Measurements from ENCODE around the gene PTPRK. TPM values are rescaled to one million over a fixed set of nuclear protein-coding genes. Genes with fewer than 3 reads are reported as not detected.

Gene PTPRK
- total RNA-seq, 4 donors from 2014 or later, result 7.3 to 22.9 (median 13.0) TPM

GRCh38 chr6:128276311-128276710 lies 244.1 kb downstream of the PTPRK start:
- no peak overlapping the region for H3K4me3 ChIP-seq
- ATAC-seq (no peak), DNase-seq (no peak)
- no peaks in the 10 kb centered on the region for H3K36me3 ChIP-seq
- in situ Hi-C loops (cut with MboI; ENCODE audit: low sequenced_read_pairs in 4 of 4), result no loop called here
- no peak overlapping the region for H3K27ac ChIP-seq
- no peaks in the 10 kb centered on the region for H3K9me3 ChIP-seq
- TF ChIP-seq POLR2A (IDR thresholded peaks at IDR 0.05) (no peak), CTCF (IDR thresholded peaks at IDR 0.05 in 4 of 5, conservative IDR thresholded peaks at IDR 0.05 in 1 of 5) (no peak)
- H3K4me1 ChIP-seq, result peaks cover 0 to 10% of the 10 kb centered on the region in 2 donors
- intact Hi-C loops (cut with DNase I; ENCODE audit: low total_unique reads), result no loop called here
- H3K27me3 ChIP-seq, result no peaks in the 10 kb centered on the region

- ATAC-seq (no peak), DNase-seq (no peak)
- Histone ChIP-seq H3K4me3 (no peak overlapping the region), H3K36me3 (no peaks in the 10 kb centered on the region), H3K27ac (no peak overlapping the region), H3K9me3 (no peaks in the 10 kb centered on the region), H3K4me1 (peaks cover 0 to 15% of the 10 kb centered on the region in 2 donors), H3K27me3 (no peaks in the 10 kb centered on the region)
- TF ChIP-seq CTCF (IDR thresholded peaks at IDR 0.05 in 4 of 5, conservative IDR thresholded peaks at IDR 0.05 in 1 of 5) (no peak), POLR2A (IDR thresholded peaks at IDR 0.05) (no peak)
- intact Hi-C loops (cut with DNase I; ENCODE audit: low total_unique reads) (no loop called here), in situ Hi-C loops (cut with MboI; ENCODE audit: low sequenced_read_pairs in 4 of 4) (no loop called here)
Observed at GRCh38 chr6:128275681-128276080, 244.7 kb downstream of the PTPRK start.

GRCh38 chr6:128275030-128275429 lies 245.4 kb downstream of the PTPRK start:
- in situ Hi-C loops (cut with MboI; ENCODE audit: low sequenced_read_pairs in 4 of 4), result no loop called here
- TF ChIP-seq CTCF (IDR thresholded peaks at IDR 0.05 in 4 of 5, conservative IDR thresholded peaks at IDR 0.05 in 1 of 5), result no peak
- TF ChIP-seq POLR2A (IDR thresholded peaks at IDR 0.05), result no peak
- DNase-seq (no peak), ATAC-seq (no peak)
- no peak overlapping the region for H3K27ac ChIP-seq
- no peak overlapping the region for H3K4me3 ChIP-seq
- H3K4me1 ChIP-seq, result peaks cover 0 to 15% of the 10 kb centered on the region in 2 donors
- intact Hi-C loops (cut with DNase I; ENCODE audit: low total_unique reads), result no loop called here
- H3K36me3 ChIP-seq, result no peaks in the 10 kb centered on the region
- H3K9me3 ChIP-seq, result no peaks in the 10 kb centered on the region
- H3K27me3 ChIP-seq, result no peaks in the 10 kb centered on the region

GRCh38 chr6:128271527-128271926 lies 248.9 kb downstream of the PTPRK start:
- Histone ChIP-seq H3K9me3 (no peaks in the 10 kb centered on the region), H3K27ac (no peak overlapping the region), H3K27me3 (no peaks in the 10 kb centered on the region), H3K4me1 (peaks cover 0 to 12% of the 10 kb centered on the region in 2 donors), H3K36me3 (no peaks in the 10 kb centered on the region), H3K4me3 (no peak overlapping the region)
- in situ Hi-C loops (cut with MboI; ENCODE audit: low sequenced_read_pairs in 4 of 4), result no loop called here
- DNase-seq (no peak), ATAC-seq (no peak)
- intact Hi-C loops (cut with DNase I; ENCODE audit: low total_unique reads), result no loop called here
- TF ChIP-seq CTCF (IDR thresholded peaks at IDR 0.05 in 4 of 5, conservative IDR thresholded peaks at IDR 0.05 in 1 of 5) (no peak), POLR2A (IDR thresholded peaks at IDR 0.05) (no peak)

- H3K4me1 ChIP-seq, result peaks cover 0 to 8% of the 10 kb centered on the region in 2 donors
- no peak overlapping the region for H3K27ac ChIP-seq
- no peak overlapping the region for H3K4me3 ChIP-seq
- intact Hi-C loops (cut with DNase I; ENCODE audit: low total_unique reads) (no loop called here), in situ Hi-C loops (cut with MboI; ENCODE audit: low sequenced_read_pairs in 4 of 4) (no loop called here)
- DNase-seq, result no peak
- H3K36me3 ChIP-seq, result no peaks in the 10 kb centered on the region
- ATAC-seq, result no peak
- no peaks in the 10 kb centered on the region for H3K27me3 ChIP-seq
- no peaks in the 10 kb centered on the region for H3K9me3 ChIP-seq
- no peak for TF ChIP-seq POLR2A (IDR thresholded peaks at IDR 0.05)
- no peak for TF ChIP-seq CTCF (IDR thresholded peaks at IDR 0.05 in 4 of 5, conservative IDR thresholded peaks at IDR 0.05 in 1 of 5)
Observed at GRCh38 chr6:128271011-128271410, 249.4 kb downstream of the PTPRK start.
